Duodenal mucosa (tissue), 2 donors: Measurements from ENCODE around the gene TTC6.

Experiments used
- H3K27ac ChIP-seq: one replicate; pipeline ENCODE4 v1.7.0; 2013; ENCODE audit warnings: low read depth, low read length
- H3K27me3 ChIP-seq, 2 donors: one replicate each; pipeline ENCODE4 v1.7.0; 2013; ENCODE audit warnings: low read length in 2 of 2, control low read depth in 1 of 2; ENCODE audit not compliant: insufficient read depth in 2 of 2, control insufficient read depth in 1 of 2
- H3K36me3 ChIP-seq, 2 donors: one replicate each; pipeline ENCODE4 v1.7.0; 2013; ENCODE audit warnings: low read length in 2 of 2, control low read depth in 1 of 2; ENCODE audit not compliant: insufficient read depth in 2 of 2, control insufficient read depth in 1 of 2
- H3K4me1 ChIP-seq, 2 donors: one replicate each; pipeline ENCODE4 v1.7.0; 2013; ENCODE audit warnings: low read length in 2 of 2, control low read depth in 1 of 2; ENCODE audit not compliant: insufficient read depth in 2 of 2, control insufficient read depth in 1 of 2
- H3K4me3 ChIP-seq, 2 donors: one replicate each; pipeline ENCODE4 v1.7.0; 2013; ENCODE audit warnings: low read length in 2 of 2, low read depth in 1 of 2
- H3K9ac ChIP-seq, 2 donors: one replicate each; pipeline ENCODE4 v1.7.0; 2013; ENCODE audit warnings: low read length in 2 of 2, low read depth in 1 of 2
- H3K9me3 ChIP-seq, 2 donors: one replicate each; pipeline ENCODE4 v1.7.0; 2013; ENCODE audit warnings: low read length in 2 of 2, control low read depth in 1 of 2; ENCODE audit not compliant: control insufficient read depth in 1 of 2

TTC6 gene

DNA sequence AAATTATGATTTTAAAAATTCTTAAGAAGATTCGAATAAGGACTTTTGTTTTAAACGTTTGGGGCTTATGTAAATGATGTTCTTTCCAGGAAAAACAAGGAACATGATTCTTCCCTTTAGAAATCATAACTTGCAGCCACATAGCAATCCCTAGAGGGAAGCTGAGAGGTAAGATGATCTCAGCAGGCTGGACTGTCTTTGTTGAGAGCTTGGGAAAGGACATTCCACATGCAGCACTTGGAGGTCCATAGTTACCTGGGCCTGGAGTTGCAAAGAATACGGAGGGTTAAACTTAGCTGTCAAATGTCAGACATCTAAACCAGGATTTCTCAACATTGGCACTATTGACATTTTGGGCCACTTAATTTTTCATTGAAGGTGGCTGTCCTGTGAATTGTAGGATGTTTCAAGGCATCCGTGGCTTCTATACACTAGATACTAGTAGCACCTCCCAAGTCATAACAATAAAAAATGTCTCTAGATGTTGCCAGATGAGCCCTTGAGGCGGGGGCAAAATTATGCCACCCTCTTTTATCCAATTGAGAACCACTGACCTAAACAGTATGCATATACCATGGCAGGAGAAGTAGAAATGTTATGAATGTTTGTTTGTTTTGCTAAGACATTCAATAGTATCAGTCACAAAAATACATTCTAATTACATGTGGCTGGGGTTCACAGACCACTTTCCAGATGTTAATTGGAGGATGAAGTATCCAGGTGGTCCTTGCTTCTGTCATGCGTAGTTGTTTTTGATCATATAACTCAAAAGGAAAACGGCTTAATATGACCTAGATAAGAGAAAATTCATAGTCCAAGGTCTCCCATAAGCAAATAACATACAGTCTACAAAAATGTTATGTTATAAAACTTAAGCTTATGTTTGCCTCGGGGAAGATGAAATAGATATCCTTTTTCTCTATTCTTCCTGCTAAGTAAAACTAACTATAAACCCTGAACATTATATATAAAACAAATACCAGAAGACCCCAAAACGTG lies 30.5 kb downstream of the TTC6 start:
- no peak overlapping the region for H3K27ac ChIP-seq
- no peaks in the 10 kb centered on the region for H3K27me3 ChIP-seq
- H3K9me3 ChIP-seq: no peaks in the 10 kb centered on the region
- H3K4me3 ChIP-seq: no peak overlapping the region
- no peak overlapping the region for H3K9ac ChIP-seq
- no peaks in the 10 kb centered on the region for H3K4me1 ChIP-seq
- no peaks in the 10 kb centered on the region for H3K36me3 ChIP-seq

DNA sequence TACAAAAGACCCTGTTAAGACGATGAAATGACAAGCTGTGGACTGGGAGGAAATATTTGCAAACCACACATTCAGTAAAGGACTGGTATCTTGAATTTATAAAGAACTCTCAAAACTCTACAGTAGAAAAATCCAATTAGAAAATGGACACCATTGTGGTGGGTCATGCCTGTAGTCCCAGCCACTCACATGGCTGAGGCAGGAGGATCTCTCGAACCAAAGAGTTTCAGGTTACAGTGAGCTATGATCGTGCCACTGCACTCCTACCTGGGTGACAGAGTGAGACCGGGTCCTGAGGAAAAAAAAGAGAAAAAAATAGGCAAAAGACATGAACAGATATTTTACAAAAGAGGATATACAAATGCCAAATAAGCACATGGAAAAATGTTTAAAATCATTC lies 41.9 kb downstream of the TTC6 start:
- no peak overlapping the region for H3K9ac ChIP-seq
- no peaks in the 10 kb centered on the region for H3K9me3 ChIP-seq
- H3K36me3 ChIP-seq: no peaks in the 10 kb centered on the region
- no peak overlapping the region for H3K4me3 ChIP-seq
- H3K4me1 ChIP-seq: no peaks in the 10 kb centered on the region
- H3K27ac ChIP-seq: no peak overlapping the region
- no peaks in the 10 kb centered on the region for H3K27me3 ChIP-seq

DNA sequence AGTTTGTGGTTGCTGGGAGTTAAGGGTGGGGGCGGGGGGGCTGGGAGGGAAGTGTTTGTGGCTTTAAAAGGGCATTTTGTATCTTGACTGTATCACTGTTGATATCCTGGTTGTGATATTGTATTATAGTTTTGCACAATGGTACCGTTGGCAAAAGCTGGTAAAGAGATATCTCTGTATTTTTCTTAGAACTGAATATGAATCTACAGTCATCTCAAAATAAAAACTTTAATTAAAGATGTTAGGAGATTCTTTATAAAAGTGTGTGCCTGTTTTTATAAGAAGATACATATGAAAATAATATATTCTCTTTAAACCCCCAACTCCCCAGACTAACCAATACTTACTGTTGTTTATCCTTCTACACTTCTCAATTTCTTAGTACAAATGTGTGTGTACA lies 43.2 kb downstream of the TTC6 start:
- H3K36me3 ChIP-seq: no peaks in the 10 kb centered on the region
- no peaks in the 10 kb centered on the region for H3K9me3 ChIP-seq
- no peak overlapping the region for H3K9ac ChIP-seq
- no peak overlapping the region for H3K27ac ChIP-seq
- H3K4me1 ChIP-seq: no peaks in the 10 kb centered on the region
- no peak overlapping the region for H3K4me3 ChIP-seq
- no peaks in the 10 kb centered on the region for H3K27me3 ChIP-seq

DNA sequence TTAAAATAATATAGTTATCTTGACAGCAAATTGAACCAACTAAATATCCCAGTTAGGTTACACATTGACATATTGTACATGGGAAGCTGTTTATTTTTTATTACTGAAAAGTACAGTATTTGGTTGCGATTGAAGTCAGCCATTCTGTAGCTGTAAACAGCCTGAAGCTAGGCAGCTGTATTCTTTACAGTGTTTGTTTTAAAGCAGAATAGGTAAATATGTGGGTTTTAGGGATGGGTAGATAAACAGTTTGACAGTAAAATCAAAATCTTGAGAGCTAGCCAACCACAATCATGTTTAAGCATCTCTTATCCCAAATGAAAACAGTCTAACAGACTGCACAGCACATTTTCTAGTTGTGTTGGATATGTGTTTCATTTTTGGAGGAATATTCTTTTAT lies 45.7 kb downstream of the TTC6 start:
- Histone ChIP-seq H3K27ac (no peak overlapping the region), H3K27me3 (no peaks in the 10 kb centered on the region), H3K4me3 (no peak overlapping the region), H3K9me3 (no peaks in the 10 kb centered on the region), H3K4me1 (no peaks in the 10 kb centered on the region), H3K9ac (no peak overlapping the region), H3K36me3 (no peaks in the 10 kb centered on the region)

DNA sequence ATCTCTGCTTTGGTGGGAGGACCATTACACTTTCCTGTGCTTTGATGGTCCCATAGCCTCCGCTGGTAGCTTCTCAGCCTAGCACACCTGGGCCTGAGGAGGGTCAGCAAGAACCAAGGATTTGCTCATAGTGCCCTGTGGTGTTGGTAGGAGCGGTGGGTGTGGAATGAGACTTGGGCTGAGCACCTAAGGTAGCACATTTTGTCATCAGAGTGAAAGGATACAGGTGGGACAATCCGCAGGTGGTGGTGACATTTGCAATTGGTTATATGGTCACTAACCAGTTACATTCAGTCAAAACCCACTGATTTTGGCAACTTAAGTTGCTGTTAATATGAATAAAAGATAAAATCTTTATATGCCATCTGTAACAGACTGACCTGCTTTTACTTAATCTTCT lies 46.7 kb downstream of the TTC6 start:
- H3K4me1 ChIP-seq: no peaks in the 10 kb centered on the region
- no peak overlapping the region for H3K4me3 ChIP-seq

DNA sequence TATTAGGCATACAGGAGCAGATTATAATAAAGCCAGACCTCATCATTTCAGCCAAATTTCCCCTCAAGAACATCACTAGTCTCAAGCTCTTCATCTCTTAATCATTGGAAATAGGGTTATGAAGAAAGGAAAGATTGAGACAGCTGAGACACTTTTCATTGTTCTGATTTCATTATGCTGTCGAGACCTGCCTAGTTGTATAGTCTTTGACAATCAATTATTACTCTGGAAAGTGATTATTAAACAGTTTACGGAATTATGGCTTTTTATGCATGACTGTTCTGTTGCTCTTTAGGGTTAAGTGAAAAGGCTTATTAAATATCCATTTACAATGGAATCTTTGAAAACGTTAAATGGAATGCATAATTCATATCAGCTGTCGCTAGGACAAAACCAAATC lies 48.3 kb downstream of the TTC6 start:
- Histone ChIP-seq H3K4me1 (no peaks in the 10 kb centered on the region), H3K4me3 (no peak overlapping the region), H3K9ac (no peak overlapping the region)

More for the DNA sequence above, 46.7 kb downstream of the TTC6 start:
- no peak overlapping the region for H3K27ac ChIP-seq
- no peak overlapping the region for H3K9ac ChIP-seq
- H3K27me3 ChIP-seq: no peaks in the 10 kb centered on the region
- H3K36me3 ChIP-seq: no peaks in the 10 kb centered on the region
- no peaks in the 10 kb centered on the region for H3K9me3 ChIP-seq

More for the DNA sequence above, 48.3 kb downstream of the TTC6 start:
- Histone ChIP-seq H3K9me3 (no peaks in the 10 kb centered on the region), H3K27me3 (no peaks in the 10 kb centered on the region), H3K27ac (no peak overlapping the region), H3K36me3 (no peaks in the 10 kb centered on the region)
